ENCODE measurements around the gene RAPGEF4.

RAPGEF4 gene

DNA sequence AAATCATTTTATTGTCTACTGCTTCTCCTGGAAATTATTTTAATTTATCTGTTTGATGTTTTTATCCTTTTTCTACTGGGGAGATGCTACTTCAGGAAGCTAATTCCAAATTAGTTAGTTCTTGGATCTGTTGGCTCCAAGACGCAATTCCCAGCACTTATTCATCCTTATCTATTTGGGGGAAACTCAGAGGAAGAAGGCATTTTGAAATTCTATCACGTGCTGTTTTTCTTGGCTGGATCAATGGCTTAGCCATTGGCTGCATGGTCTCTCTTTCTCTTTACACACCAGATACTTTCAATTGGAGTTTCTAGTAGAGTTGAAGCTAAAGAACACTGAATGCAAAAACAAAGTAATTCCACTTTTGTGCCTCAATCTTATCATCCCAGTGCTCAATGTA is 98.3 kb downstream of the RAPGEF4 start:
- DNase-seq, result no peak

DNA sequence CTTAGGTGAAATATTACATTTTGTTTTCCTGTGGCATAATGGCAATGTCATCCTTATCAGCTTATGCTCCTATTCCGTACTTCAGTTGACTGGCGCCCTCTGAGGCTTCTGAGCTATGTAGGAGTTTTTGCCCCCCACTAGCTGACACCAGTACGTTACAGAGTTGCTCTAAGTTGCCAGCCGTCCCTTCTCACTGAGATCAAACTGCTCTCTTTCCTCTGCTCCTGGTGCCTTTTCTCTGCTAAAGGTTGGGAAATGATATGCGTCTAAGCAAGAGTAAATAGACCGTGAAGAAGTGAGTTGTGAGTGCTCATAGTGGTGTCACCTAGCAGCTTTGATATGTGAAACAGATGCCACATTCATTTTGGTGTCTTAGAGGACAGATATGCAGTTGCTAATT is 99.2 kb downstream of the RAPGEF4 start:
- no peak for DNase-seq

DNA sequence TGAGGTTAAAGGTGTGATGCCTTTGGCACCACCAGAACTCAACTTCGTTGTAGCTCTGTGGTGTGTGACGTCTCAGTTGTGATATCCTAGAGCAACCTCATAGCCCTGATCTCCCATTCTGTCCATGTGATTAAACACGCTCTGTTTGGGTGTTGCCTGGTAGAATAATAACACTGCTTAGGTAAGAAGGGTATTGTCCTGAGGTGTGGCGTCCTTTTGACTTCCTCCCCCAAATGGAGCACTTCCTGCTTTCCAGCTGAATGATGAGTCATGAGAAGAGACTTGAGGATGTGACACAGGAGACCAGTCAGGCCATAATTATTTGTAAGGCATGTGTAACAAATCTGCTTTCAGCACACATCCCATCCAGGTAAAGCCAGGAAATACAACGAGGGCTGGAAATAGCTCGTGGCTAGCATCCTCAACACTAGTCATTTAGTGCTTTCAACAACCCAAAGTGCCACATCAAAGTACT is 100.7 kb downstream of the RAPGEF4 start:
- DNase-seq, result no peak

DNA sequence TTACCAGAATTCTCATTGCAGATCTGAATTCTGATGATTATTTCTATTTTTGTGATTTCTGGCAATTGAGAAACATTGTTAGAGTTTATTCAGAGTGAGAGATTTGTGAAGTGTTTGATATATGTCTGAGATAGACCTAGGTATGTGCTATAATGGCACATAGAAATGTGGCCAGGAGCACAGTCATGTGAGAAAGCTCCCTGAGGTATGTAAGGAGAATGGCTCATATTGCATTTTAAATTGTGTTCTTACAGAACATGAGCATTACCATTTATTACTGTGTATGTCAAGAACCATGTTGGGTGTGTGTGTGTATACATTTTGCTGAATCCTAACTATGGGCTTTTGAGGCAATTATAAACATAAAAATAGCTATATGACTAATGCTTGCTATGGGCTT is 101.2 kb downstream of the RAPGEF4 start:
- DNase-seq, result no peak

DNA sequence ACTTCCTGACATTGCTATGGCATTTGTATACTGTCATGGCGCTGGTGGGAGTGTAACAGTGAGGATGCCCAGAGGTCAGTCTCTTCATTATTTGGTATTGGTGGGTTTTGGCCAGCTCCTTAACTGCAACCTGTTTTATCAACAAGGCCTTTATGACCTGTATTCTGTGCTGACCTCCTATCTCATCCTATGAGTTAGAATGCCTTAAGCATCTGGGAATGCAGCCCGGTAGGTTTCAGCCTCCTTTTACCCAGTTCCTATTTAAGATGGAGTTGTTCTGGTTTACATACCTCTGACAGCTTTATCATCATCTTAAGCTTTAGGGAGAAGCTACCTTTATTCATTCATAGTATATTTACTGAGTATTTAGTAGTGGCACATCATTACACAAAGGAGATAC is 103.8 kb downstream of the RAPGEF4 start:
- DNase-seq, result no peak

DNA sequence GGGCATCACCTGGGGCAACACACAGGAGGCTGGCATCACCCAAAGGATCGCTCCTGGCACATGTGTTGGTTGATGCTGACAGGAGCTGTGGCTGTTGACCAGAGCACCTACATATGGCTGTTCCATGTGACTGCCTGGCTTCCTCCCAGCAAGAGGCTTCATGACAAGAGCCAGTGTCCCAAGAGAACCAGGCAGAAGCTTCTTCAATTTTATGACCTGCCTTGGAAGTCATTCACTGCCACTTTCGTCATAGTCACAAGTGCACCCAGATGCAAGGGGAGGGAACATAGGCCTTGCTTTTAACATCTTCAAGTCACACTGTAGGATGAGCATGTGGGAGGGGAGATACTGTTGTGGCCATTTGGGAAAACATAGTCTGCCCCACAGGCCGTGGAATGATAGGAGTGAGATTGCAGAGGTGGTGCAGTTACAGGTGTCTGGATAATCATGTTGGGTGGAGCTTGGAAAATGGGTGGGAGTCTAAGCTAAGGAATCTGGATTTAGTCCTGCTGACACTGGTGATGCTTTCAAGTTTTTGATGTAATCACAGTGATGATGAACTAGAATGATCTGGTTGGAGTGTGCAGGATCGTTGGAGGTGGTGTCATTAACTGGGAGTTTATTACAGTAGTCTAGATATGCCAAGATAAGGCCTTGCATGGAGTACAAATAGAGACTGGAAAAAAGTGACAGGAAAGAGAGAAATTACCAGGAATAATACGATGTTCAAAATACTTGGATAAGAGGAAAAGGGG is 107.0 kb downstream of the RAPGEF4 start:
- no peak for DNase-seq

DNA sequence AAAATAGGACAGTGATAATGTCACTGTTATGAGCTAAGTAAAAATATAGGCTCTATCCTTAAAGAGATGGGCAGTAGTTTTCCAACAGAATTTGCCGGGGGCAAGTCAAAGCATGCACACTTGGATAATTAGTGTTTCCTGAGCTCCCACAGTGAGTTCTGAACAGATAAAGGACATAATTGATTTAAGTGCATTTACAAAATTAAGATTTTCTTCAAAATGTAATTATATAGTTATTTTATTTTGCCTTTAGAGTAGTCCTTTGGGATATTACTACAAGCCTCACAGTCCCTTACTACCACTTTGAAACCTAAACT is 107.6 kb downstream of the RAPGEF4 start:
- DNase-seq, result no peak

DNA sequence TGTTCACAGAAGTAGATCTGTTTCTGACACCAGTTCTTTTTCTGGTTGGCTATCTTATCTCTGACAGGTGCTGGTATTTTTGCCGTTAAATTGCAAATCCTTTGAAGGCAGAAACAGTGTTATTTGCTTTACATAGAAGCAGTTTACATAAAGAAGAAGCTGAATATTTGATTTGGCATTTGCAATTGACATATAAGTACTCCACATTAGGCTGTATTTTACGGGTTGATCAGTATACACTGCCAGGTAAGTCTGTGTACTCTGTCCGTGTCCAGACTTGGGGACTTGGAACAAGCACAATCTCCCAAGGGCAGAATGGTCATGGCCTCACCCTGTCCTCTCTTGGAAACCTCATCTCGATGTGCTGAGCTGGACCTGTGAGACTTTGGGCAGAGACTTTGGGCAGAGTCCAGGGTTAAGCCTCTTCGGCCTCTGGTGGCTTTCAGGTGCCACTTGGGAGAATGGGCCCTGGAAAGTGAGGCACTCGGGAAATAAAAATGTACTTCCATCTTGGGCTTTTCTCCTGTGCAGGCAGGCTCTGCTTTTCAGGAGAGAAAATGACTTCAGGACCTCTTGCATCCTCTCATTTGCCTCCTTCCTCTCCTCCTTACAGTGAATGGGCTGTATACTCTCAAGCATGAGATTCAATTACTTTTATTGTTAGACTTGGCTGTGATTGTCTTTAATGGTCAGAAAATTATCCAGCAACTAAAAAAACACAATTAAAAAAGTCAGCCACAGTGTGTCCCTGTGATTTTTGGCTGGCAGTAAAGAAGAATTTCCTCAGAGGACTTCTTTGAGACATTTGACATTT is 108.5 kb downstream of the RAPGEF4 start:
- no peak for DNase-seq

DNA sequence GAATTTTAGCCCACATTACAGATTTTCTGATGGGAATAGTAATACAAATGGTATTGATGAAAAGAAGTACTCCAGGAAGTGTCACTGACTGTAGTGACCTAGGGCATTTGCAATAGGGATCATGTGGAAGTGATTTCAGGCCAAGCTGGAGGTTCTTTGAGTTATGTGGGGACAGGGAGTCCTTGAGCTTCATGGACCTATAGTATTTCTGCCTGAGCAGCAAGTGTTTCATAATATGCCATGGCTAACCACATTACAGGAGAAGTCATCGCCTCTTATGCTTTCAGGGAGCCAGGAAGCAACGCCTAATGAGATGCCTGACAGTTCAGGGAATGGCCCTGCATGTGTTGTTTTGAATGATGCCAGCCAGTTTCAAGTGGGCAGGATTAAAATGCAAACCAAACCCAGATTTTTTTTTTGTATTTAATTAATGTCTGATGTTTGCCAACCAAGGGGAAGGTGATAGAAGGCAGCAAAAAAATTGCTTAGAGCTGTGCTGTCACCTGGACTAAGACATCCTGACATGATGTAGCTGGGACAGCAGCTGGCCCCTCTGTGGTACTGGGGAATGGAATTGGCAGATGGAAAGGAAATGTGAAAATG is 109.5 kb downstream of the RAPGEF4 start:
- DNase-seq, result no peak

DNA sequence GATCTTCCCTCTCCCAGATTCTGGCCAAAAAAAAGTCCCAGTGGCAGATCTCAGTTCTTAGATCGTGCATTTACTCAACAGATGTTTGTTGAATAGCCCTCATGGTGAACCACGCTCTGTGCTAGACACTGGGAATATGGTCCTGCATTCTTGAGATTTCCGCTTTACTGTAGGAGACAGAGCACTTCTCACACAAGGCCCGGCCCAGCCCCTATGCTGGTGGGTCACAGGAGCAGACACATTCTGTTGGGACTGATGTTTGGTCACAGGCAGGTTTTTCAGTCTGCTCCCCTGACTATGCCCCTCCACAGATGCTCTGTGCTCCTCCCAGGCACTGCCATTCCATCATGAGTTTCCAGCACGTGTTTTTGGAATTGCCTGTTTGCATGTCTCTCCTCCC is 110.9 kb downstream of the RAPGEF4 start:
- DNase-seq, result no peak

DNA sequence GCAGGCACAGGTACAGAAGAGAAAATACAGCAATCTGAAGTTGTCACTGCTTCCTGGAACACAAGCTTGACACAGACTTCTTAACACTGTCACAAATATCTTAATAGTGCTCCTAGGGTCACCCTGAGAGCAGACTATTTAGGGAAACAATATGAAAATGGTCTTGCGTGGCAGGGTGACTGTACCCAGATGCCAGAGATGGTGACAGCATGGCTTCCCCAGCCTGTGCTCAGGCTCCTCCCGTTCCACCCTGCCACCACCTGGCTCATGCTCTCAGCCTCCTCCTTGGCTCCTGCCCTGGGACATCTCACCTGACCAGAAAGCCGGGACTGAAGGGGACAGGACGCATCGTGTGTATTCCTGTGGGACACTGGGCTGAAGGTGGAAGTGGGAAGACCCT is 111.5 kb downstream of the RAPGEF4 start:
- DNase-seq, result no peak

DNA sequence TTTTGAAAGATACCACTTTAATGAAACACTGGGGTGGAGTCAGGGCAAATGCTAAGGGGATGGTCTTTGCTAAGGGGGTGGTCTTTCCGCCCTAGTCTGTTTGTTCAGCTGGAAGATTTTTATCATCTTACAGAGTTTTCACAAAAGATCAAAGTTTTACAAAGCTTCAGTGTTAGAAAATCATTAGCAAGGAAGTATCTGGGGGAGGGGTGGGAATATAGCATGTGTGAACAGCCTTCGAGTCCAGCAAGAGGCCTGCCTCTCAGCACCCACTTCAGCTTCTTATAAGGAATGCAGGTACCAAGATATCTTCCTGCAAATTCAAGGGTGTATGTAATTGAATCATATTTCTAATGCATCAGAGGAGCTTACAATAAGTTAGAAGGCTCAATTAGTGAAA is 112.9 kb downstream of the RAPGEF4 start:
- no peak for DNase-seq

DNA sequence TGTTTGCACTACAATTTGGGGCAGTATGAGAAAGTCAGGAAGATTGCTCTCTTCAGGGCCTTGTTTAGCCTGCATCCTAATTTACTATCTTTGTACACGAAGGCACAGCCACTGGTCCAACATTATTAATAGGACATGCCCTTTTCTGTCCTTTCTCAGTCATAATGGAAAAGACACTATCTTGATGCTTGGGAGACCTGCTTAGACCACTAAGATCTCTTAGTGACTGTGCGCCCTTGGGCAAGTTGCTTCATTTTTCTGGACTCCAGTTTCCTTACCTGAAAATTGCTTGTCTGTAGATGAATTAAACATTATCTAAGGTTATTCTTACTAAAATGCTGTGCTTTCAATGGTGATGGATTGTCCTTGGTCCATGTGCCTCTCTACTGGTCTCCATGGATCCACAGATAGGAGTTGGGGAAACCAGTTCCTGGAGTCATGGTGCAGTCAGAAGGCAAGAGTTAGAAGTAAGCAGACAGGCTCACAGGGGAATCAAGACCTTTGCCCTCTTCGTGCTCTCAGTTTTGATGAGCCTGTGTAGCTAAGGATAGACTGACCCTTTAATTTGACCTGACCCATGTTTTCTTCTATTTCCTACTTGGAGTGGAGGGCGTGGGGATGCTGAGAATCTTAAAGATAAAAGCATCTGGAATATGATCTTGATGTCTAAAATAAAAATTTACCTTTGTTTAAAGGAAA is 114.0 kb downstream of the RAPGEF4 start:
- no peak for DNase-seq

DNA sequence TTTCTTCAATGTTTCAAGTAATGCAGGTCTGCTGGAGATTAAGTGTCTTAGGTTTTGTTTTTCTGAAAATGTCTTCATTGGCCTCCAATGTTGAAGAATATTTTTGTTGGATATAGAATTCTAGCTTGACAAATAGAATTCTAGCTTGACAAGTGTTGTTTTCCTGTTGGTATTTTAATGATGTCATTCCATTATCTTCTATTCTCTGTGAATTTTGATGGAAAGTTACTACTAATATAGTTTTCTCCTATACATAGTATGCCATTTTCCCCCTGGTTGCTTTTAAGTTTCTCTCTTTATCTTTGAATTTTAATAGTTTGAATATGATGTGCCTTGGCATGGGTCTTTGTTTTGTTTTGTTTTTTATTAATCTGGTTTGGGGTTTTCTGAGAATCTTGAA is 119.9 kb downstream of the RAPGEF4 start:
- DNase-seq, result no peak

DNA sequence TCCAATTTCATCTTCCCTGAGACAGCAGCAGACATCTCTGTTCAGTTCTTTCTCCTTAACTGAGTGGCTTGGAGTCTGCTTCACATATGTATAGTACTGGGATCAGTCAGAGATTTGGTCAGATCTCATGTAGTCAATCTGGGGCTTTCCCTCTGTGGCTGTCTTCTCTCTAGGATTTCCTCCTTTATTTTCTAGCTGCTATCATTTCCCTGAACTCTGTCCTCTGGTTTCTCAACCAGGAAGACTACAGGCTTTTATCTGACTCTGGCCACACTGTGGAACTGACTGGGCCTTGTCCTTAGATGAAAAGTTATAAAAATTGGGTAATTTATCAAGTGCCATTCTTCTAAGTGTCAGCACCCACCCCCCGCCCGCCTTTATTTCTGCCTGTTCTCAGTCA is 121.0 kb downstream of the RAPGEF4 start:
- DNase-seq, result no peak

DNA sequence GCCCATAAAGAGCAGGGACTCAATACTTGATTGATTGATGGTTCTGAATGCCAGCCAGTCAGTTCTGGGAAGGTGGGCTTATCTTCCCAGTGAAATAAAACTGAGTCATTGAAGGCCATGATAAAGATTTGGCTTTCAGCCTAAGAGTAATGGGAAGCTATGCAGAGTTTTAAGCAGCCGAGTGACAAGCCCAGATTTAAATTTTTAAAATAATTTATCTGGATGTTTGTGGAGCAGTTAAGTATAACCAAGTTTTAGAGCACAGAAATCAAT is 122.8 kb downstream of the RAPGEF4 start:
- no peak for DNase-seq

DNA sequence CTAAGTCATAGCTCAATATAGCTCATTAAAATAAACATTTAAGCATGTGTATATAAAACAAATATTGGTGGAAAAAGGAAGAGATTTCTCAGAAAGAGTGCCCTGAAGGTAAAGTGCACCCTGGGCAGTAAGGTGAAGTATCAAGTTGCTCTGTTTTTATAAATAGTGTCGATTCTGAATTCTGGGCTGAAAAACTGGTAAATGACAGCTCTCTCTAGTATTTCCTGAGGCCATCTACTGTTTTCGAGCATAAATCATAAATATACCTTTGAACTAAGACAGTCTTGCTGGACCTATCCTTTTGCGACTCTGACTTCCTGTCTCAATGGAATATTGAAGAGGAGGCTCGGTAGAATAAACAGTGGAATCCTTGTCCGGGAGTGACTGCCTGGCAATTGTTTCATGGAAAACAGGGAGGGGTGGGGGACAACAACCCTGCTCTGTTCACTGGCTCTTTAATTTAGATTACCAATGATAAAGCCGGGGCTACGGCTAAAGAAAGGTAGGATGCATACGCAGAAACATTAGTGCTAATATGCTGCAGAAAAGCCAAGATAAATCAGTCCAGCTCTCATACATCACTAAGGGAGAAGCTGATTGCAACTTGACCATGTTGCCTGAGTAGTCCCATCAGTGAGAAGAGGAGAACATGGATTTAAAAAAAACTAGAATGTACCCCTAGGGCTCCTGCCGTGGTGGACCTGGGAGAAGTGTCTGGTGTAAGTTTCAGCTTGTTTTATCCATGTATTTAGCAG is 124.1 kb downstream of the RAPGEF4 start:
- DNase-seq, result no peak

DNA sequence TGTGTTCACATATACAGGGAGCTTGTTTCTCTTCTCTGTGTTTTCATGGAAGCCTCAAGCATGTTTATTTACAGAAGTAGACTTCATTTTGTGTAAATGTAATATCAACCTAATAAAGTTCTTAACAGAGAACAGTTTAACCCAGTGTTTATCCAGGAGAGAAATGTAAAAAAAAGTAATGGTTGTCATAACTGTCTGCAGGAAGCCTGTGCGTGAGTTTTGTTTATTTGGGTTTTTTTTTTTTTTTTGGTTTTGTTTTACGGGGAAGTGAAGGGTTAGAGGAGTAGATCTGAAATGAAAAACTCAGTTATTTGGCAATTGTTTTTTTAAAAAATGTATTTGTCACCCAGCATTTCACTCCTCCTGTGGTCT is 124.7 kb downstream of the RAPGEF4 start:
- DNase-seq, result no peak

DNA sequence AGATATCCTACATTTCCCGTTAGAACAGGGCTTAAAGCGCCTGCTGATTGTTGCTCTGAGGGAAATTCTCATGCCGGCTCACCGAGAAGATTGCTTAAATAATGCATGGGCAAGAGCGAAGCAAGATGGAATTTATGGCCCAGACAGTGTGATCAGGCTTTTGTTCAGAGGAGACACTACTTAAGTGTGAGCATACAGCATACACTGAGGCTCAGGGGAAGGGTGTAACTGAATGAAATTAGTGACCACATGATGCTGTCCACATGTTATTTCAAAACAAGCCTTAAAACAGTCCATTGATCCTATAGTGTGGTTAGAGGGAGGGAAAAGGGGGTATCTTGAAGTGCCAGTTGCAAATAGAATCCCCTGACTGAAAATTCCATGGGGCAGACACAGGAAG is 125.5 kb downstream of the RAPGEF4 start:
- DNase-seq, result no peak

DNA sequence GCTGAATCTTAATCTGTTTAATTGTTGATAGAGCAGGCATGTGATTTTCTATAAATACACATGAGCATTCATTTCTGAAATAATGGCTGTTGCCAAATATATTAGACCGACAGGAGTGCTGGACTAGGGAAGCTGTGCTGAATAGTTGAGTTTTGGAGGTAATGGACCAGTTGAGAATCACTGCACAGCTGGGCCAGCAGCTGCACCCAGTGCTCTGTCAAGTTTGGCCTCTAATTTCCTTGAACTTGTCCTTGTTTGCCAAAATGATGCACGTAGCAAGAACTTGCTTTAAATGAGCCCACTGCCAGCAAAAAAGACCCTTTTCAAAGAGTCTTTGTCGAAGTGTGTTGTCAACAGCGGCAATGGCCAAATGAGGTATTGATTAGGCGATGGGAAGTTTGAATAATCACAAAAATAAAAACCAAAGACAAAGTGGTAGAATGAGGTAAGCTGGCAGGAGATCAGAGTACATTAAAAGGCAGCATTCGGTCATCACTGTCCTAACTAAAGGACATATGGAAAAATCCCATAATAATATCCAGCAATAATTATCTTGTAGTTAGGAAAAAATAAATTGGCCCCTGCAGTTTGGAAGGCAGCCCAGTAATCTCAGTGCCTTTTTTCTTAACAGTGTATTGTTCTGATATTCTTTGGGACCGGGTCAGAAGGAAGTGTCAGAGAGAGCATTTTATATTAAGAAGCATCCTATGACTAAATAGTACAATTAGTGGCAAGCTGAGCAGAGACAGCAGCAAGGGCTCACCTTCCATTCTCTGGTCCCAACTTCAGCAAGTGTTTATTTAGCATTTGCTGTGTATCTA is 126.2 kb downstream of the RAPGEF4 start:
- no peak for DNase-seq

DNA sequence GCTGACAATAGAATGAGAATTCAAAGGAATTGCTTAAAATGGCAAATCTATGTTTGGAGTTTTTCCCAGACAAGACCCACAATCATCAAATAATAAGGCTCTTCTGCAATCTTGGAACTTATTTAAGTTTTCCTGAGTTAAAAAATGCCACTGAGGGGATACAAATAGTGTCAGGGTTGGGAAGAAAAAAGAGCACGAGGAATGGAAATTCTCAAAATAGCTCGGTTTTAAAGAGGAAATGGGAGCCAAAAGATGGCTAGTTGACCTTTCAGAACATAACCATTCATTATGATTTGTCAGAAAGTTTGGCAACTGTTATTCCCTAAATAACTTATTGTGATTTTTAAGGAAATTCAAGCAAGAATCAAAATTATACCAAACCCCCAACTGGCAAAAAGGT is 127.7 kb downstream of the RAPGEF4 start:
- no peak for DNase-seq

DNA sequence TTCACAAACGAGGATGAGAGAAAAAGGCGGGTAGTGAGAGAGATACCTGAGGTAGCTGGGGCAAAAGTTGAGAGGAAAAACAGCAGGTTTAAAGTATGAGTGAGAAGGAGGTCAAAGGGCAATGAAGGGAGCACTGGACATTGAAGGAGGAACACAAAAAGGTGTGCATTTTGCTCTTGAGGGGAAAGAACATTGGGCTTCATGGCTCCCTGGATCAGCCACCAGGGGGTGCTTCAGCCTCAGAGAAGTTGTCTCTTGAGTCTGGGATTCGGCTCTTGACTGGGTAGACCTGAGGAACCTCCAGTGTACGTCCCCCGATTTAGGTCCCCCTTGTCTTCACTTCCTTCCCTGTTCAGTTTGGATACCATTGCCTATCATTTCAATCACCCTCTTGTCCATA is 128.5 kb downstream of the RAPGEF4 start:
- DNase-seq, result peak; percentile 1
